Measurements from ENCODE around the gene DKK3.

- no peak for TF ChIP-seq CTCF (IDR thresholded peaks at IDR 0.05)
- no peak for TF ChIP-seq FOXM1 (IDR thresholded peaks at IDR 0.05; ENCODE audit: low read depth)
- TF ChIP-seq EP300 (IDR thresholded peaks at IDR 0.05; ENCODE audit: borderline replicate concordance in 1 of 2, low read depth in 1 of 2, low read length in 1 of 2): no peak
- TF ChIP-seq REST (IDR thresholded peaks at IDR 0.05; ENCODE audit: low read depth, low read length): no peak
- no peak for TF ChIP-seq TEAD4 (IDR thresholded peaks at IDR 0.05; ENCODE audit: borderline replicate concordance, insufficient read depth)
- no peak for TF ChIP-seq RFX5 (IDR thresholded peaks at IDR 0.05; ENCODE audit: low read length)
- no peak for TF ChIP-seq NRF1 (IDR thresholded peaks at IDR 0.05; ENCODE audit: low read depth, low read length)
Measured at GRCh38 chr11:12006552-12007229, 1.7 kb downstream of the DKK3 start.
